SU-DHL-6 (cell line): ENCODE measurements around the gene IZUMO1R.

Source experiments
- EZH2phosphoT487 ChIP-seq: fragments of 200-600 bp; sonication (generic), shearing (Covaris generic); conservative IDR thresholded peaks from 2 replicates; pipeline ENCODE4 v1.6.1; 2018; ENCODE audit warnings: mild to moderate bottlenecking, antibody characterized with exemption, low read length, moderate library complexity, mixed read lengths
- TF ChIP-seq, protein P1 (sequence below): fragments of 200-600 bp; sonication (generic); IDR thresholded peaks from one replicate; pipeline ENCODE4 v1.5.1; 2017; ENCODE audit warnings: antibody characterized with exemption, mild to moderate bottlenecking, low read length, moderate library complexity; ENCODE audit not compliant: insufficient read depth, poor library complexity, severe bottlenecking

DNA sequence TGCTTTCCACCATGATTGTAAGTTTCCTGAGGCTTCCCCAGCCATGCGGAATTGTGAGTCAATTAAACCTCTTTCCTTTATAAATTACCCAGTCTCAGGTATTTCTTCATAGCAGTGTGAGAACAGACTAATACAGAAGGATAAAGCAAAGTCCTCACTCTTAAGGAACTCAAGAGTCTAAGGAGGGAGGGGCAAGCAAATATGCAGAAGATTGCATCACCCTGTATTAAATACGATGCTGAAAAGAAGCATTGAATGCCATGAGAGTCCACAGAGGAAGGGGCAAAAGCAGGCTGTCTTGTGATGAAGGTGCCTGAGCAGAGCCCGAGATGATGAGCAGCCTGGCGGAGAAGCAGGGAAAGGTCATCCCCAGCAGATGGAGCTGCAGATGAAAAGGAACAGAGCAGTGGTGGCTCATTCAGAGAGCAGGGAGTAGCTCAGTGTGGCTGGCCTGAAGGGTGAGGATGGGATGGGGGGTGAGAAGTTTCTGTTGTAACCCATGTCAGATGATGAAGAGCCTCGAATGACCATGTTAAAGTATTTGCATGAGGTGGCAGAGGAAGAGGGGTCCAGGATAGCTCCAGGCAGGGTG lies 6.3 kb upstream of the IZUMO1R start:
- TF ChIP-seq, protein P1, sequence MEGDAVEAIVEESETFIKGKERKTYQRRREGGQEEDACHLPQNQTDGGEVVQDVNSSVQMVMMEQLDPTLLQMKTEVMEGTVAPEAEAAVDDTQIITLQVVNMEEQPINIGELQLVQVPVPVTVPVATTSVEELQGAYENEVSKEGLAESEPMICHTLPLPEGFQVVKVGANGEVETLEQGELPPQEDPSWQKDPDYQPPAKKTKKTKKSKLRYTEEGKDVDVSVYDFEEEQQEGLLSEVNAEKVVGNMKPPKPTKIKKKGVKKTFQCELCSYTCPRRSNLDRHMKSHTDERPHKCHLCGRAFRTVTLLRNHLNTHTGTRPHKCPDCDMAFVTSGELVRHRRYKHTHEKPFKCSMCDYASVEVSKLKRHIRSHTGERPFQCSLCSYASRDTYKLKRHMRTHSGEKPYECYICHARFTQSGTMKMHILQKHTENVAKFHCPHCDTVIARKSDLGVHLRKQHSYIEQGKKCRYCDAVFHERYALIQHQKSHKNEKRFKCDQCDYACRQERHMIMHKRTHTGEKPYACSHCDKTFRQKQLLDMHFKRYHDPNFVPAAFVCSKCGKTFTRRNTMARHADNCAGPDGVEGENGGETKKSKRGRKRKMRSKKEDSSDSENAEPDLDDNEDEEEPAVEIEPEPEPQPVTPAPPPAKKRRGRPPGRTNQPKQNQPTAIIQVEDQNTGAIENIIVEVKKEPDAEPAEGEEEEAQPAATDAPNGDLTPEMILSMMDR: no peak
- TF ChIP-seq EZH2phosphoT487: no peak
